ENCODE measurements around the gene ITGA1. TPM values are rescaled to one million over a fixed set of nuclear protein-coding genes. Genes with fewer than 3 reads are reported as not detected.
"Not testable (repeated sequence)": the region's sequence is repeated elsewhere in the genome, so short reads cannot be mapped to it uniquely, and the experiment has no call there.

The ITGA1 gene
- total RNA-seq, 1 donor from 2014 or later = 346 TPM

- Mint-ChIP-seq H3K27me3 (ENCODE audit: low read depth) (no peaks in the 10 kb centered on the region), H3K27ac (ENCODE audit: unreplicated experiment) (peak overlapping the region; percentile 63), H3K4me3 (ENCODE audit: unreplicated experiment) (no peak overlapping the region), H3K4me1 (ENCODE audit: low read depth) (peaks cover 42% of the 10 kb centered on the region), H3K9me3 (ENCODE audit: low read depth) (no peaks in the 10 kb centered on the region), H3K36me3 (ENCODE audit: low read depth) (peaks cover 8% of the 10 kb centered on the region)
- TF ChIP-seq CTCF (IDR thresholded peaks at IDR 0.05) = peak; percentile 15
- no peak for DNase-seq (ENCODE audit: low spot score)
These were observed 71.9 kb downstream of the ITGA1 start for GRCh38 chr5:52859628-52860027.

- Mint-ChIP-seq H3K4me3 (ENCODE audit: unreplicated experiment) (no peak overlapping the region), H3K4me1 (ENCODE audit: low read depth) (peaks cover 57% of the 10 kb centered on the region), H3K27ac (ENCODE audit: unreplicated experiment) (peak overlapping the region; percentile 32), H3K36me3 (ENCODE audit: low read depth) (peaks cover 8% of the 10 kb centered on the region), H3K27me3 (ENCODE audit: low read depth) (no peaks in the 10 kb centered on the region), H3K9me3 (ENCODE audit: low read depth) (no peaks in the 10 kb centered on the region)
- no peak for DNase-seq (ENCODE audit: low spot score)
- no peak for TF ChIP-seq CTCF (IDR thresholded peaks at IDR 0.05)
These were observed 73.7 kb downstream of the ITGA1 start for GRCh38 chr5:52861368-52861767.

GRCh38 chr5:52863715-52864290, 76.1 kb downstream of the ITGA1 start:
- no peak for TF ChIP-seq CTCF (IDR thresholded peaks at IDR 0.05)
- Mint-ChIP-seq H3K27ac (ENCODE audit: unreplicated experiment) (peak overlapping the region; percentile 90), H3K4me3 (ENCODE audit: unreplicated experiment) (peak overlapping the region; percentile 14), H3K9me3 (ENCODE audit: low read depth) (no peaks in the 10 kb centered on the region), H3K36me3 (ENCODE audit: low read depth) (peaks cover 22% of the 10 kb centered on the region), H3K27me3 (ENCODE audit: low read depth) (no peaks in the 10 kb centered on the region), H3K4me1 (ENCODE audit: low read depth) (peaks cover 79% of the 10 kb centered on the region)
- no peak for DNase-seq (ENCODE audit: low spot score)

GRCh38 chr5:52864371-52864770, 76.7 kb downstream of the ITGA1 start:
- H3K36me3 Mint-ChIP-seq (ENCODE audit: low read depth) = peaks cover 22% of the 10 kb centered on the region
- peak overlapping the region; percentile 90 for H3K27ac Mint-ChIP-seq (ENCODE audit: unreplicated experiment)
- no peaks in the 10 kb centered on the region for H3K27me3 Mint-ChIP-seq (ENCODE audit: low read depth)
- H3K4me3 Mint-ChIP-seq (ENCODE audit: unreplicated experiment) = peak overlapping the region; percentile 7
- no peak for DNase-seq (ENCODE audit: low spot score)
- peaks cover 73% of the 10 kb centered on the region for H3K4me1 Mint-ChIP-seq (ENCODE audit: low read depth)
- no peaks in the 10 kb centered on the region for H3K9me3 Mint-ChIP-seq (ENCODE audit: low read depth)
- TF ChIP-seq CTCF (IDR thresholded peaks at IDR 0.05) = no peak

- H3K36me3 Mint-ChIP-seq (ENCODE audit: low read depth) = peaks cover 24% of the 10 kb centered on the region
- H3K27me3 Mint-ChIP-seq (ENCODE audit: low read depth) = no peaks in the 10 kb centered on the region
- H3K4me1 Mint-ChIP-seq (ENCODE audit: low read depth) = peaks cover 73% of the 10 kb centered on the region
- no peaks in the 10 kb centered on the region for H3K9me3 Mint-ChIP-seq (ENCODE audit: low read depth)
- H3K27ac Mint-ChIP-seq (ENCODE audit: unreplicated experiment) = peak overlapping the region; percentile 90
- no peak for DNase-seq (ENCODE audit: low spot score)
- H3K4me3 Mint-ChIP-seq (ENCODE audit: unreplicated experiment) = no peak overlapping the region
- TF ChIP-seq CTCF (IDR thresholded peaks at IDR 0.05) = no peak
These were observed 77.2 kb downstream of the ITGA1 start for GRCh38 chr5:52864884-52865283.

- not testable (repeated sequence) for H3K27me3 Mint-ChIP-seq (ENCODE audit: low read depth); DNase-seq (ENCODE audit: low spot score); H3K9me3 Mint-ChIP-seq (ENCODE audit: low read depth); H3K4me3 Mint-ChIP-seq (ENCODE audit: unreplicated experiment)
- Mint-ChIP-seq H3K4me1 (ENCODE audit: low read depth) (peaks cover 76% of the 10 kb centered on the region), H3K36me3 (ENCODE audit: low read depth) (peaks cover 27% of the 10 kb centered on the region), H3K27ac (ENCODE audit: unreplicated experiment) (peak overlapping the region; percentile 79)
These were observed 78.3 kb downstream of the ITGA1 start for GRCh38 chr5:52865991-52866390.
